ENCODE data around the gene RAE1. TPM values are rescaled to one million over a fixed set of nuclear protein-coding genes. Genes with fewer than 3 reads are reported as not detected.

Gene RAE1
- total and polyA plus RNA-seq, 2 donors (not counting 1 experiment from before 2014, with no cell fraction given) = 27.2 to 39.4 TPM

DNA sequence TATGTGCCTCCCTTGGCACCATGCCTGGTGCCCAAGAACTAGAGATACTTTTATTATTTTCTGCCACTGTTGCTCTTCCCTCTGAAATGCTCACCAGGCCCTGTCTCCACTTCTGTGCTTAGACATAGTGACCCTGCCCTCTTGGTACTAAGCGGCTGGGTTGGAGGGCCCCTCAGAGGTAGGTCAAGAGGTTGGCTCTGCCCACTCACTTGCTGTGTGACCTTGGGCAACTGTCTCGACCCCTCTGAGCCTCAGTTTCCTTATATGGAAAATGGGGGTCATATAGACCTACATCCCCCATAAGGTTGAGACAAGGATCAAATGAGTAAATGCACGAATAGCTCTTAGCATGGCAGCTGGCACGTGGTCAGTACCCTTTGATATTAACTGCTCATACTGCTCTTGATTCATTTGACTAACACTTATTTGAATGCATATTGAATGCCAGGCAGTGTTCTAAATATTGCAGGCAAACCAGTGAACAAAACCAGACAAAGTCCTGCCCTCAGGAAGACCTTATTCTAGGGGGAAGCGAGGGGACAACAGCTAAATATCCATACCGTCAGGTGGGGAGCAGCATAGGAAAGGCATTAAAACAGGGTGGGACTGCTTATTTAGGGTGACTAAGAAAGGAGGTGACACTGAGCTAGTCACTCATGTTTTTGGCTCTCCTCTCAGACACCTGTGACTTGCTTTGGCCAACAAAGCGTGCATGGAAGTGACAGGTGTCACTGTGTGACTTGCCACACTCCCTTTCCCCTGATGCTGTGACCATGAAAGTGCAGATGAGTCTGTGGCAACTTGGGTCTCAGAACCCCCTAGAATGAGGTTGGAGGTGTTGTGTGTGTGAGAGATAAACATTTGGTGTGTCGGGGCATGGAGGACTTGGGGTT lies 35.7 kb upstream of the RAE1 start:
- no peaks in the 10 kb centered on the region for H3K4me1 ChIP-seq (ENCODE audit: control insufficient read depth, extremely low read depth, insufficient read depth, low read length)
- H2AFZ ChIP-seq (ENCODE audit: low read length) = no peak overlapping the region
- DNase-seq (ENCODE audit: low read depth in 2 of 2) = no peak
- H3K79me2 ChIP-seq (ENCODE audit: control insufficient read depth, insufficient read depth, low read length) = no peaks in the 10 kb centered on the region
- H3K4me3 ChIP-seq (replicated peaks in 1 of 4; ENCODE audit: control extremely low read depth in 1 of 4, insufficient read depth in 1 of 4, low read depth in 3 of 4, low read length in 4 of 4) = no peak overlapping the region
- H3K9ac ChIP-seq (ENCODE audit: insufficient read depth, low read length) = no peak overlapping the region
- no peak overlapping the region for H3K27ac ChIP-seq (ENCODE audit: insufficient read depth, low read length)
- no peak overlapping the region for H3K4me2 ChIP-seq (ENCODE audit: extremely low read depth, insufficient read depth, low read length)
- H4K20me1 ChIP-seq (ENCODE audit: control insufficient read depth, extremely low read depth, insufficient read depth, low read length) = no peaks in the 10 kb centered on the region
- no peaks in the 10 kb centered on the region for H3K36me3 ChIP-seq (ENCODE audit: control insufficient read depth, insufficient read depth, low read length)
- H3K27me3 ChIP-seq (ENCODE audit: control insufficient read depth, insufficient read depth, low read length) = no peaks in the 10 kb centered on the region
- TF ChIP-seq, protein P1, sequence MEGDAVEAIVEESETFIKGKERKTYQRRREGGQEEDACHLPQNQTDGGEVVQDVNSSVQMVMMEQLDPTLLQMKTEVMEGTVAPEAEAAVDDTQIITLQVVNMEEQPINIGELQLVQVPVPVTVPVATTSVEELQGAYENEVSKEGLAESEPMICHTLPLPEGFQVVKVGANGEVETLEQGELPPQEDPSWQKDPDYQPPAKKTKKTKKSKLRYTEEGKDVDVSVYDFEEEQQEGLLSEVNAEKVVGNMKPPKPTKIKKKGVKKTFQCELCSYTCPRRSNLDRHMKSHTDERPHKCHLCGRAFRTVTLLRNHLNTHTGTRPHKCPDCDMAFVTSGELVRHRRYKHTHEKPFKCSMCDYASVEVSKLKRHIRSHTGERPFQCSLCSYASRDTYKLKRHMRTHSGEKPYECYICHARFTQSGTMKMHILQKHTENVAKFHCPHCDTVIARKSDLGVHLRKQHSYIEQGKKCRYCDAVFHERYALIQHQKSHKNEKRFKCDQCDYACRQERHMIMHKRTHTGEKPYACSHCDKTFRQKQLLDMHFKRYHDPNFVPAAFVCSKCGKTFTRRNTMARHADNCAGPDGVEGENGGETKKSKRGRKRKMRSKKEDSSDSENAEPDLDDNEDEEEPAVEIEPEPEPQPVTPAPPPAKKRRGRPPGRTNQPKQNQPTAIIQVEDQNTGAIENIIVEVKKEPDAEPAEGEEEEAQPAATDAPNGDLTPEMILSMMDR (conservative IDR thresholded peaks at IDR 0.05 in 1 of 2, IDR thresholded peaks at IDR 0.05 in 1 of 2; ENCODE audit: low read depth in 1 of 2, low read length in 2 of 2) = no peak
- no peak for TF ChIP-seq EZH2 (IDR thresholded peaks at IDR 0.05; ENCODE audit: low read length, missing control alignments)
- no peaks in the 10 kb centered on the region for H3K9me3 ChIP-seq (ENCODE audit: control insufficient read depth, insufficient read depth, low read depth, low read length)

DNA sequence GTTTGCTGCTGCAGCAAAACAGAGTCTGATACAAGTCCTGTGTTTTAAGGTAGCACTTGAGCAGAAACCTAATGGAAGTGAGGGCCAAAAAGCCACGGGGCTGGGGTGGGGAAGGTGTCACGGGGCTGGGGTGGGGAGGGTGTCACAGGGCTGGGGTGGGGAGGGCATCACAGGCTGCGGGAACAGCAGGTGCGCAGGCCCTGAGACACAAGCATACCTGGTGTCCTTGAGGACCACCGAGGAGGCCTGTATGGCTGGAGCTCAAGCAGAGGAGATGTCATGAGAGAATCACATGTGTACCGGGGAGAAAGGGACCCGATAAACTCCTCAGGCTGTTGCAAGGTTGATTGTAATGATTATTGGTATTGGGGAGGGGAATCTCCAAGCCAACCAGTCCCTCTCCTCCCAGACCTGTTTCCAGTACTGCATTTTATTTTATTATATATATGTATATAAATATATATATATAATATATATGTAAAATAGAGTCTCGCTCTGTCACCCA lies 35.0 kb upstream of the RAE1 start:
- no peak overlapping the region for H3K4me2 ChIP-seq (ENCODE audit: extremely low read depth, insufficient read depth, low read length)
- no peak for DNase-seq (ENCODE audit: low read depth in 2 of 2)
- H3K4me1 ChIP-seq (ENCODE audit: control insufficient read depth, extremely low read depth, insufficient read depth, low read length) = no peaks in the 10 kb centered on the region
- H3K4me3 ChIP-seq (replicated peaks in 1 of 4; ENCODE audit: control extremely low read depth in 1 of 4, insufficient read depth in 1 of 4, low read depth in 3 of 4, low read length in 4 of 4) = no peak overlapping the region
- TF ChIP-seq, protein P1 (conservative IDR thresholded peaks at IDR 0.05 in 1 of 2, IDR thresholded peaks at IDR 0.05 in 1 of 2; ENCODE audit: low read depth in 1 of 2, low read length in 2 of 2) = no peak
- TF ChIP-seq EZH2 (IDR thresholded peaks at IDR 0.05; ENCODE audit: low read length, missing control alignments) = no peak
- H3K79me2 ChIP-seq (ENCODE audit: control insufficient read depth, insufficient read depth, low read length) = no peaks in the 10 kb centered on the region
- H3K27me3 ChIP-seq (ENCODE audit: control insufficient read depth, insufficient read depth, low read length) = no peaks in the 10 kb centered on the region
- H3K9ac ChIP-seq (ENCODE audit: insufficient read depth, low read length) = no peak overlapping the region
- no peak overlapping the region for H3K27ac ChIP-seq (ENCODE audit: insufficient read depth, low read length)
- H4K20me1 ChIP-seq (ENCODE audit: control insufficient read depth, extremely low read depth, insufficient read depth, low read length) = no peaks in the 10 kb centered on the region
- no peaks in the 10 kb centered on the region for H3K36me3 ChIP-seq (ENCODE audit: control insufficient read depth, insufficient read depth, low read length)
- H2AFZ ChIP-seq (ENCODE audit: low read length) = no peak overlapping the region
- H3K9me3 ChIP-seq (ENCODE audit: control insufficient read depth, insufficient read depth, low read depth, low read length) = no peaks in the 10 kb centered on the region

DNA sequence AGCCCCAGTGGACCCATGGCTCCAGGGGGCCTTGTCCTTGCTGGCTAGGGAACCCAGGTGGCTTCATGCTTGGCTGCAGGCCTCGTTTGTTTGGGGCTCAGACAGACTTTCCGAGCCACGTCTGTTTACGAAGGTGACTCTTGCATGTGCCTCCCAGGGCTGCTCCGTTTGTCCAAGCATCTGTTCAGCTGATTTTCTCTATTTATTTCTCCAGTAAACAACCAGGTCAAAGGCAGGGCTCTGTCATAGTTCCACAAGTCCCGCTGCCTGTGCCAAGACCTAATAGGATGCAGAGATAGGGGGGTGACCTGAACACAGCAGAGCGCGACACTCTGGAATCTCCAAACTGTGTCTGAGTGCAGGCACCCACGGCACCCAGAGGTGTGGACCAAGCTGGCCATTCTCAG lies 34.3 kb upstream of the RAE1 start:
- Histone ChIP-seq H3K27ac (ENCODE audit: insufficient read depth, low read length) (no peak overlapping the region), H3K9ac (ENCODE audit: insufficient read depth, low read length) (no peak overlapping the region), H3K4me1 (ENCODE audit: control insufficient read depth, extremely low read depth, insufficient read depth, low read length) (no peaks in the 10 kb centered on the region), H3K27me3 (ENCODE audit: control insufficient read depth, insufficient read depth, low read length) (no peaks in the 10 kb centered on the region), H3K36me3 (ENCODE audit: control insufficient read depth, insufficient read depth, low read length) (no peaks in the 10 kb centered on the region), H4K20me1 (ENCODE audit: control insufficient read depth, extremely low read depth, insufficient read depth, low read length) (no peaks in the 10 kb centered on the region), H3K4me2 (ENCODE audit: extremely low read depth, insufficient read depth, low read length) (no peak overlapping the region), H3K9me3 (ENCODE audit: control insufficient read depth, insufficient read depth, low read depth, low read length) (no peaks in the 10 kb centered on the region), H3K4me3 (replicated peaks in 1 of 4; ENCODE audit: control extremely low read depth in 1 of 4, insufficient read depth in 1 of 4, low read depth in 3 of 4, low read length in 4 of 4) (no peak overlapping the region), H2AFZ (ENCODE audit: low read length) (no peak overlapping the region), H3K79me2 (ENCODE audit: control insufficient read depth, insufficient read depth, low read length) (no peaks in the 10 kb centered on the region)
- DNase-seq (ENCODE audit: low read depth in 2 of 2) = no peak
- no peak for TF ChIP-seq EZH2 (IDR thresholded peaks at IDR 0.05; ENCODE audit: low read length, missing control alignments)
- TF ChIP-seq, protein P1 (conservative IDR thresholded peaks at IDR 0.05 in 1 of 2, IDR thresholded peaks at IDR 0.05 in 1 of 2; ENCODE audit: low read depth in 1 of 2, low read length in 2 of 2) = no peak

All from fibroblast of lung (primary cell).